SK-N-SH treated with all-trans-retinoic acid at 6 μM for 48 hours (cell line): ENCODE measurements around the gene WDR53.

Source experiments
- ATAC-seq: fragments of 200-7000 bp; cut with Tn5 transposase; 3 replicates; pipeline ENCODE4 v1.9.1; 2020; ENCODE audit warnings: mild to moderate bottlenecking, moderate library complexity
- ARNTL ChIP-seq: fragments of 450-650 bp; formaldehyde crosslinking; IDR thresholded peaks from 2 replicates; pipeline ENCODE4 v1.5.0; 2020; ENCODE audit warnings: low read depth, mild to moderate bottlenecking, moderate library complexity, borderline replicate concordance
- CREB5 ChIP-seq: fragments of 250-450 bp; sonication (Bioruptor Pico); IDR thresholded peaks from 2 replicates; pipeline ENCODE4 v1.5.1; 2020; ENCODE audit warnings: low read depth, mild to moderate bottlenecking, moderate library complexity
- CSDC2 ChIP-seq: fragments of 250-450 bp; sonication (Bioruptor Pico); IDR thresholded peaks from 2 replicates; pipeline ENCODE4 v1.5.0; 2020; ENCODE audit warnings: mild to moderate bottlenecking, moderate library complexity
- ESRRG ChIP-seq: fragments of 250-450 bp; sonication (Bioruptor Pico); IDR thresholded peaks from 2 replicates; pipeline ENCODE4 v1.6.1; 2021; ENCODE audit warnings: mild to moderate bottlenecking
- GLIS3 ChIP-seq: fragments of 250-450 bp; sonication (Bioruptor Pico); IDR thresholded peaks from 2 replicates; pipeline ENCODE4 v1.5.0; 2020; ENCODE audit warnings: mild to moderate bottlenecking, moderate library complexity
- ISL1 ChIP-seq: fragments of 250-450 bp; sonication (Bioruptor Pico); IDR thresholded peaks from 2 replicates; pipeline ENCODE4 v2.1.2; 2022; ENCODE audit warnings: mild to moderate bottlenecking, moderate library complexity
- OSR1 ChIP-seq: fragments of 250-450 bp; sonication (Bioruptor Pico); IDR thresholded peaks from 2 replicates; pipeline ENCODE4 v1.8.0; 2022; ENCODE audit warnings: moderate library complexity, mild to moderate bottlenecking, inconsistent platforms
- PATZ1 ChIP-seq: fragments of 250-450 bp; sonication (Bioruptor Pico); IDR thresholded peaks from 2 replicates; pipeline ENCODE4 v1.8.0; 2020; ENCODE audit warnings: mild to moderate bottlenecking, moderate library complexity, borderline replicate concordance
- POU6F1 ChIP-seq: fragments of 250-450 bp; sonication (Bioruptor Pico); IDR thresholded peaks from 2 replicates; pipeline ENCODE4 v1.8.0; 2021; ENCODE audit warnings: low read depth, mild to moderate bottlenecking, moderate library complexity, borderline replicate concordance
- PPARA ChIP-seq: fragments of 250-450 bp; sonication (Bioruptor Pico); IDR thresholded peaks from 2 replicates; pipeline ENCODE4 v1.5.0; 2020; ENCODE audit warnings: mild to moderate bottlenecking, borderline replicate concordance
- SNAI2 ChIP-seq: fragments of 250-450 bp; sonication (Bioruptor Pico); IDR thresholded peaks from 2 replicates; pipeline ENCODE4 v1.5.0; 2020; ENCODE audit warnings: mild to moderate bottlenecking, moderate library complexity
- TCF4 ChIP-seq: fragments of 250-450 bp; sonication (Bioruptor Pico); IDR thresholded peaks from 2 replicates; pipeline ENCODE4 v1.8.0; 2021; ENCODE audit warnings: mild to moderate bottlenecking, moderate library complexity, borderline replicate concordance
- TSHZ2 ChIP-seq: fragments of 250-450 bp; sonication (Bioruptor Pico); IDR thresholded peaks from 2 replicates; pipeline ENCODE4 v1.5.0; 2020; ENCODE audit warnings: mild to moderate bottlenecking, moderate library complexity
- ZC3H10 ChIP-seq: fragments of 250-450 bp; sonication (Bioruptor Pico); IDR thresholded peaks from 2 replicates; pipeline ENCODE4 v1.5.1; 2021; ENCODE audit warnings: mild to moderate bottlenecking, moderate library complexity
- ZFP3 ChIP-seq: fragments of 250-450 bp; sonication (Bioruptor Pico); IDR thresholded peaks from 2 replicates; pipeline ENCODE4 v1.5.0; 2020; ENCODE audit warnings: mild to moderate bottlenecking, moderate library complexity
- ZFP30 ChIP-seq: fragments of 450-650 bp; formaldehyde crosslinking; IDR thresholded peaks from 2 replicates; pipeline ENCODE4 v1.5.0; 2022; ENCODE audit warnings: mild to moderate bottlenecking, moderate library complexity
- ZNF565 ChIP-seq: fragments of 450-650 bp; formaldehyde crosslinking; conservative IDR thresholded peaks from 2 replicates; pipeline ENCODE4 v1.5.0; 2020; ENCODE audit warnings: low read depth, mild to moderate bottlenecking, moderate library complexity
- ZNF70 ChIP-seq: fragments of 450-650 bp; formaldehyde crosslinking; IDR thresholded peaks from 2 replicates; pipeline ENCODE4 v1.5.0; 2020; ENCODE audit warnings: mild to moderate bottlenecking, moderate library complexity
- ZNF8 ChIP-seq: fragments of 450-650 bp; formaldehyde crosslinking; IDR thresholded peaks from 2 replicates; pipeline ENCODE4 v1.5.0; 2020; ENCODE audit warnings: mild to moderate bottlenecking, moderate library complexity

WDR53 gene

GRCh38 chr3:196506687-196507086 lies 61.7 kb downstream of the WDR53 start:
- ATAC-seq, result no peak
- TF ChIP-seq TSHZ2 (no peak), ZFP30 (CRISPR knock-in tag) (no peak), SNAI2 (no peak), OSR1 (no peak)

- ATAC-seq, result no peak
- TF ChIP-seq ZFP30 (CRISPR knock-in tag), result no peak
- TF ChIP-seq ZFP3 (CRISPR knock-in tag), result no peak
- no peak for TF ChIP-seq TCF4 (CRISPR knock-in tag)
- TF ChIP-seq POU6F1, result no peak
- no peak for TF ChIP-seq CREB5 (CRISPR knock-in tag)
- TF ChIP-seq PPARA (CRISPR knock-in tag), result no peak
- TF ChIP-seq OSR1, result no peak
- TF ChIP-seq TSHZ2, result no peak
- TF ChIP-seq ZC3H10 (CRISPR knock-in tag), result no peak
- no peak for TF ChIP-seq GLIS3 (CRISPR knock-in tag)
- TF ChIP-seq ZNF70 (CRISPR knock-in tag), result no peak
- no peak for TF ChIP-seq PATZ1 (CRISPR knock-in tag)
- TF ChIP-seq ISL1 (CRISPR knock-in tag), result no peak
- TF ChIP-seq ZNF565 (CRISPR knock-in tag), result no peak
- no peak for TF ChIP-seq CSDC2 (CRISPR knock-in tag)
- TF ChIP-seq ZNF8, result no peak
- TF ChIP-seq ARNTL (CRISPR knock-in tag), result no peak
- TF ChIP-seq ESRRG (CRISPR knock-in tag), result no peak
Observed at GRCh38 chr3:196504556-196504955, 63.8 kb downstream of the WDR53 start.
